GM18867 (cell line): ENCODE results near the gene PPP1R1B.

Source experiments
- ATAC-seq: cut with Tn5 transposase; IDR thresholded peaks from one replicate; pipeline ENCODE4 v1.9.1; 2021; ENCODE audit warnings: mild to moderate bottlenecking, moderate library complexity; ENCODE audit not compliant: unreplicated experiment

The PPP1R1B gene

GRCh38 chr17:39678340-39679116 lies 51.8 kb downstream of the PPP1R1B start:
- ATAC-seq = no peak

DNA sequence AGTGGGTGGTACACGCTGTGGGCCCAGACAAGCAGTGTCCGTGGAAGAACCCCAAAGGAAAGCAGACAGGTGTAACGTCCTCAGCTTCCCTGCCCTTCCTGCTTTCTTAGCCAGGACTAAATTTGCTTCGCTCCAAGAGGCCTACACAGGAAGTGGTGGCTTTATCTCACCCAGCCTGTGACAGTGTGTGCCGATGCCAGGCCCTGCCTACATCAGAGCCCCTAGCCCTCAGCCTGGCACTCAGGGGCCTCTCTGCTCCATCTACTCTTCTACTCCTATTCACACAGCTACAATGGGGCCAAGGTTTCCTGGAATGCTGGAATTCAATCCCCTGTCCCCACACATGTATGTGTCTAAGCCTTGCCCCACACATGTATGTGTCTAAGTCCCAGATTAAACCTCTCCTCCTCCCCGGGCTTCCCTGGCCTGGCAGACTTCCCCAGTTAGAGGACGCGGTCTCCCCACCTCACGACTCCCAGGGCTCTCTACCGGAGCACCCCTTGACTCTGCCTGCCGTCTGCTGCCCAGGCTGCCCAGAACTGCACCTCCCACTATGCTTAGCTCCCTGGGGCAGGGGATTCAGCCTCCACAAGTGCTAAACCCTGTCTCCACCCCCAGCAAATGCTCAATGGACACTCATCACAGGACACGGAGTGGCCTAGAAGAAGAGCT lies 52.9 kb downstream of the PPP1R1B start:
- ATAC-seq = no peak

DNA sequence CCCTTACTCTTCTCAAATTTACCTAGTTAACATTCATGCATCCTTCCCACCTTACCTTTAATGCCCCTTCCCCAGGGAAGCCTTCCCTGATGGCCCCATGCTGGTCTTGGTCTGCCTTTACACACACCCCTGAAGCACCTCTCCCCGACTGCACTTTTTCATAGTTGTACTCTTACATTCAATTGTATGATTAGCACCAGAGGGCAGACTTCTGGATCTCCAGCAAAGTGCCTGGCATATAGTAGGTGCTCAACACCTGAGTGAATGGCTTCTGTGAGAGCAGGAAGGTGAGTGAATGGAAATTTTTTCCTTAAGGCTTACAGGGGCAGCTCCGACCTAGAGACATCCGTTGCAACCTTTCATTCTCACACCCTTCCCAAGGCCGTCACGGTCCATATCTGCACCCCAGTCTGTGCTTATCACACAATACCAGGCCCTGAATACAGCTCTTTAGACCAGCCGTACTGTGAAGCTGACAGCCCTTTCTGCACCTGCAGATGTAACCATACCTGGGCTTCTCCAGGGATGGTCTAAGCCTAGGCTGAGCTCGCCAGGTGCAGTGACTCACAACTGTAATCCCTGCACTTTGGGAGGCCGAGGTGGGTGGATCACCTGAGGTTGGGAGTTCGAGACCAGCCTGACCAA lies 56.7 kb downstream of the PPP1R1B start:
- no peak for ATAC-seq

DNA sequence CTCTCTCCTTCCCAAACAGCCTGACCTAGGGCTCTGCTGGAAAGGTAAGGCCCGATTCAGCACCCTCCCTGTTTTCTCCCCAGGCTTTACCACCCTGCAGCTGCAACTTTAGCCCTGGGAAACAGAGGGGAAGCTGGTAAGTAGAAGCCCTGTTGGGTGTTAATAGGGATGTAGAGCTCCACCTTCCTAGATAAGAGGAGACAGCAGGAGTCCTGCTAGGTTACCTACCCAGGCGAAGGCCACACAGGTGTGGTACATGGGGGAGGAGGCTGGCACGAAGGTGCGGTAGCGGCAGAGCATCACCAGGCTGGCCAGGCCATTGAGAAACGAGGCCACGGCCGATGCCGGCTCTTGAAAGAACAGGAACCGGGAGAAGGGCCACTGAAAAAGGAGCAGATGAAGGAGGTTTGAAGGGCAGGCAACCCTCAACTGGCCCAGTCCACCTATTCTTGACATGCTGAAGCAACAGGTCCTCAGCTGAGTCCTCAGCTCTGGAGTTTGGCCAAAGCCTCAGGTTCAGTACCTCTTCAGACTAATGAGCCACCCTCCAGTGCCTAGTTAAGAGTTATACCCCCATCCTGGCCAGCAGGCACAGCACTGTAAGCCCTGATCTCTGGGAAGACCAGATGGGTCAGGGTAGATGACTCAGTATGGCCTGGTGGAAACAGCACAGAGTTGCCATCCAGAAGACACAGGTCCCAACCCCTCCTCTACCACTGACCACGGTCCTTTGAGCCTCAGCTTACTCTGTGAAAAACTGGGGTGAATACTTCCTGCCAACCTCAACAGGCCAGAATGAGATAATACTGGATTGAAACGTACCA lies 57.8 kb downstream of the PPP1R1B start:
- no peak for ATAC-seq
